CD4-positive, alpha-beta T cell treated with Interleukin-17A for 4 hours (primary cell): ENCODE data around the gene MCM5.
"Not testable (repeated sequence)": the region's sequence is repeated elsewhere in the genome, so short reads cannot be mapped to it uniquely, and the experiment has no call there.

ENCODE experiments used
- DNase-seq: peaks from one replicate; pipeline ENCODE4 v3.0.0-alpha.2; 2020; ENCODE audit warnings: mixed read lengths

MCM5 gene

DNA sequence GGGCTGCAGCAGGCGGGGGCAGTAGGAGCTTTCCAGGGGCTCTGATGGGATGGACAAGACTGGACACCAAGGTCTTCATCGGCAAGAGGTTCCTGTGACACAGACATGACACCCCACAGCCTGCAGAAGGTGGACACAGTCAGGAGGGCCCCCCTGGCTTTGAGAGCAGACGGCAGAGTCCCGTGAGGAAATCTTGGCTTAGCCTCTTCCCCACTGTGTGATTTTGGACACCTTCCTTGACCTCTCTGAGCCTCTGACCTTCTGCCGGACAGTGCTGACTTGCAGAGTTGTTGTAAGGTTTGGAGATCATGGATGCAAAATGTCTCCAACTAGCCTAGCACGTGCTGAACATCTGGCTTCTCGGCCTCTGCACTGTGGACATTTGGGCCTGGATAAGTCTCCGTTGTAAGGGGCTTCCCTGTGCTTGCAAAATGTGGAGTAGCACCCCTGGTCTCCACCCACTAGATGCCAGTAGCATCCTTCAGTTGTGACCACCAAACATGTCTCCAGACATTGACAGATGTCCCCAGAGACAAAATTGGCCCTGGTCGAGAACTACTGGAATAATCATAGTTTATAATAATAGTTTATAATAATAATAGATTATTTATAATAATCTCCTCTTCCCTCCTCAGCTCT, 54.6 kb downstream of the MCM5 start:
- DNase-seq = no peak

DNA sequence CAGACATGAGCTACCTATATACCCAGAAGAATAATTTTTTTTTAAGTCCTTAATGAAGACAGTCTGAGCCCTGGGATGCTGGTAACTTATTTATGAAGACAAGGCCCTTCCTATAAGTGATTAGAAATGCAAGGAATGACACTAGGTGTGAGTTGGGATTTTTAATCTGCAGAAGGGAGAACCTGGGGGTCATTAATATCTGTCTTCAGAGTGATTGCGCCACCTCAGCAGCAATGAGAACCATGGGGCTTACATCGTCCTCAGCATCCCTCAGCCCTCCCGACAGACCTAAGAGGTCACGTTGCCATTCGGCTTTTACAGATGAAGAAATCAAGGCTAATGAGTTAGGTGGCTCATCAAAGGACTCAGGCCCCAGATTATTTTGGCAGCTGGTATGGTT, 55.6 kb downstream of the MCM5 start:
- DNase-seq = no peak

DNA sequence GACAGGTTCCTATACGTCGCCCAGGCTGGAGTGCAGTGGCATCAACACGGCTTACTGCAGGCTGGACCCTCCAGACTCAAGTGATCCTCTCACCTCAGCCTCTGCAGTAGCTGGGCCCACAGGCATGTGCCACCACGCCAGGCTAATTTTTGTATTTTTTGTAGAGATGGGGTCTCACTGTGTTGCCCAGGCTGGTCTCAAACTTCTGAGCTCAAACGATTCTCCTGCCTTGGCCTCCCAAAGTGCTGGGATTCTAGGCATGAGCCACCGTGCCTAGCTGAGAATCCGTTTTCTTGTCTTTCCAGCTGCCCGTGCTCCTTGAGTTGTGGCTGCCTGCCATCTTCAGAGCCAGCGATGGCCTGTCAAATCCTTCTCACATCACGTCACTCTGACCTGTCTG, 56.8 kb downstream of the MCM5 start:
- no peak for DNase-seq

DNA sequence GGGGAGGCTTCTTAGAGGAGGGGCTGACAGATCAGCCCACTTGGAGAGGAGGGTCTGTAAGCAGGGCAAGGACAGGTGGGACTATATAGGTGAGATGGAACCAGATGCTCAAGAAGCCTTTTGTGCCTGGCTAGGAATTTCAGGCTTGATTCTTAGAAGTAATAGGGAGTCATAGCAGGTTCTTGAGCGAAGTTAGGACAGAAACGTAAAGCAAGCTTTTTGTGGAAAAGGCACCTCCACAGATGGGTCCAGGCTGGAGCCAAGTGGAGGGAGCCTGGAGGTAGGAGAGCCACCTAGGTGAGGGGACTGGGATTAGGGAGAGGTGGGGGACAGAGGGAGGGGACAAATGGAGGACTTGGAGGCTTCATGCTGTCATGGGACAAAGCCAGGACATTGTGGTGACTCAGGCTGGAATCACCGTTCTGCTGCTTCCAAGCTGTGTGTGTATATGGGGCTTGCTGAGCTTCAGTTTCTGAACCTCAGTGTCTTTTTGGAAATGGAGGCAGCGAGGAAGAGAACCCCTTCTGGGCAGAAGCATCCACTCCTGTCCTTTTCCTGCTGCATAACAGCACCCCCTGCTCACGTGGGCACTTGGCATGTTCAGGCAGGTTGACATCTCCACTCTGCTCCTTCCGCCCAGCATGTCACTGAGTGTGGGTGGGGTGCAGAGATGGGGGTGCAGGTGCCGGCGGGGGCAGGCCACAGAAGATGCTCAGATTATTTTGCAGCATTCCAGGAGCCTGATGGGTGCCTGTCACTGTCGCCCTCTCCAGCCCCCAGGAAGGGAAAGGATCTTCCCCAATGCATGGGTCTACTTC, 58.0 kb downstream of the MCM5 start:
- DNase-seq = no peak

DNA sequence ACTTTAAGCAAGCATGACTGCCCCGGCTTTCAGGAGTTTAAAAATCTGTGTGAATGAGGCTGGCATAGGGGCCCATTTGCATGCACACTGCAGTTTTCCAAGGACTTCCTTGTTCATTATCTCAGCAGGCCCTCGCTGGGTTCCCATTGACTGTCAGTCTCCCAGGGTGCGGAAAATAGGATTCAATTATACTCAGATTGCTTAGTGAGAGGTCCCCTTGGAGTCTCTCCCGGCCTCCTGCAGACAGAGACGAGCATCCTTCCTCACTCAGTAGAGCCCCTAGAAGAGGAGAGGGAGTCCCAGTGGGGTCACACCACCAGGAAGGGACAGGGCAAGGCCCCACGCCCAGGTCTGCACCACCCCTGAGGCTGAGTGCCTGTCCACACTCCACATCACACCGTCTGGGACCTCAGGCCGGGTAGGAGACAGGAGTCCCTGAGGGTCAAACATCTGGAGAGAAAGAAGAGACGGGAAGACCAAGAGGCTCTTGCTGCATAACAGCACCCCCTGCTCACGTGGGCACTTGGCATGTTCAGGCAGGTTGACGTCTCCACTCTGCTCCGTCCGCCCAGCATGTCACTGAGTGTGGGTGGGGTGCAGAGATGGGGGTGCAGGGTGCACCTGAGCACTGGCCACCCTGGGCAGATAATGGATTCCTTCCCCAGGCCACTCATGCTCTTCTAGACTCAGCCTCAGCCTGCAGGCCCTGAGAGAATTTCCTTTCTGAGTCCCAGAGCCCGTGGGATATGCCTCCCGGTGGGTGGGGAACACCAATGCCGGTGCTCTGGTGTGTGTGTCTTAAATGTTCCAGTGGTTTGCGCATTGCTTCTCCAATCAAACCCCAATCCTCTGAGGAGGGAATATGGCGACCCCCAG, 58.8 kb downstream of the MCM5 start:
- no peak for DNase-seq

DNA sequence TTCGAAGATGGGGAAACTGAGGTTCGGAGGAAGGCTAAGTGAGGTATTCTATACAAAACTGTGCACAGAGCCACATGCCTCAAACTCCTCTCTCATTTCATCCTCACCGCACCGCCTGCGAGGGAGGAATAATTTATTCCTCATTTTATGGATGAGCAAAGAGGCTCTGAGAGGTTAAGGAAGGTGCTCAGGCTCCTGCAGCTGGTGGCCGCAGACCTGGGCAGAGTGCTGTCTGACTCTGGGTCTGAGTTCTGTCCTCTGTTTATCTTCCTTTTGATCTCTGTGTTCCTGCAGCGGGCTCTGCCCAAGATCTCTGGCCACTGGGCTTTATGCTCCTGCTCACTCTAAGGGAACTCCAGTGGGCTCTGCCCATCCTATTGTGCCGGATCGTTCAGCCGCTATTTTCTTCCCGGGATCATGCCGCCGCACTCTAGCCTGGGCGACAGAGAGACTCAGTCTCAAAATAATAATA, 59.5 kb downstream of the MCM5 start:
- no peak for DNase-seq

DNA sequence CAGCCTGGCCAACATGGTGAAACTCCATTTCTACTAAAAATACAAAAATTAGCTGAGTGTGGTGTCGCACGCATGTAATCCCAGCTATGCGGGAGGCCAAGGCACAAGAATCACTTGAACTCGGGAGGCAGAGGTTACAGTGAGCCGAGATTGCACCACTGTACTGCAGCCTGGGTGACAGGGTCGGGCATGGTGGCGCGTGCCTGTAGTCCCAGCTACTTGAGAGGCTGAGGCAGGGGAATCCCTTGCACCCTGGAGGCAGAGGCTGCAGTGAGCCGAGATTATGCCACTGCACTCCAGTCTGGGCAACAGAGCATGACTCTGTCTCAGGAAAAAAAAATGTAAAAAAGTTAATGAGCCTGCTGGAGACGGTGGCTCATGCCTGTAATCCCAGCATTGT, 60.0 kb downstream of the MCM5 start:
- not testable (repeated sequence) for DNase-seq

DNA sequence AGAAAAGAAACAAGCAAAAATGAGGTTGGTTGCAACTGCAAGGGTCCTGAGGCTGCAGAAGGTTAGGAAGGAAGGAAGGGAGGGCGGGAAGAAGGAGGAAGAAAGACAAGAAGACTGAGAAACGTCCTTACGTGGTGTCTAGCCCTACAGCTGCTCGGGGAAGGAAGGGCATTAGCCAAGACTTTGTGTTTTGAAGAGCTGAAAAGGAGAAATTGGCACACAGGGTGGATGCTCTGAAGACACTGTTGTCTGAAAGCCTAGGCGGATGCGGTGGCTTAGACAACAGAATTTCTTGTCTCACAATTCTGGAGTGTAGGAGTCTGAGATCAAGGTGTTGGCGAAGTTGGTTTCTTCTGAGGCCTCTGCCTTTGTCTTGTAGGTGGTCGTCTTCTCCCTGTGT, 60.7 kb downstream of the MCM5 start:
- no peak for DNase-seq

DNA sequence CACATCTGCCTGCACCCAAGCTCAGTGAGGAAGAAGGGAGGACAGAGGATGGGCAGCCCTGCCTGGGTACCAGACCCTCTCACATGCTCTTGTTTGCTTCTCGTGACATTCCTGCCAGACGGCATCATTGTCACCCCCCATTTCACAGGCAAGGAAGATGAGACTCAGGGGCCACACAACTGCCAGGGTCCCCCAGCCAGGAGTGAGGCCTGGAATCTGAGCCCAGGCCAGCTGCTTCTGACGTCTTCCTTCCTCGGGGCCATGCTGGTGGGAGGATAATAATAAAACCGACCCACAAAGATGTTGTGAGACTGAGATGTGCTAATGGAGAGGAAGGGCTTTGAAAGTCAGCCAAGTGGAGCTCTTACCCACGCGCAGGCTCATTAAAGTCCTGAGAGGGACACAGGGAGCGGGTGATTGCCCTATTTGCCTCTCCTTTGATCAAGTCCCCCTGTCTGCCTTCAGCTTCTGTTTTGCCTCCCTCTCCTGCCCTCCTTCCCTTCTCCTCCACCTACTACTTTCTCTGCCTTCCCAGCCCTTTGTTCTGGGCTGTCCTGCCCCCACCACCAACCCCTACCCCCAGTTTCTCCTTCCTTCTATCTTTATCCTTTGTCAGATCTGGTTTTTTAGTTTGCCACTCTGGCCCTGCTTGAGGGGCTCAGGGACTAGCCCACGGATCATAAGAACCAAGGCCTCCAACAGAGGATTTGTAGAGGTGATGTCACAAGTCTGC, 62.7 kb downstream of the MCM5 start:
- no peak for DNase-seq

DNA sequence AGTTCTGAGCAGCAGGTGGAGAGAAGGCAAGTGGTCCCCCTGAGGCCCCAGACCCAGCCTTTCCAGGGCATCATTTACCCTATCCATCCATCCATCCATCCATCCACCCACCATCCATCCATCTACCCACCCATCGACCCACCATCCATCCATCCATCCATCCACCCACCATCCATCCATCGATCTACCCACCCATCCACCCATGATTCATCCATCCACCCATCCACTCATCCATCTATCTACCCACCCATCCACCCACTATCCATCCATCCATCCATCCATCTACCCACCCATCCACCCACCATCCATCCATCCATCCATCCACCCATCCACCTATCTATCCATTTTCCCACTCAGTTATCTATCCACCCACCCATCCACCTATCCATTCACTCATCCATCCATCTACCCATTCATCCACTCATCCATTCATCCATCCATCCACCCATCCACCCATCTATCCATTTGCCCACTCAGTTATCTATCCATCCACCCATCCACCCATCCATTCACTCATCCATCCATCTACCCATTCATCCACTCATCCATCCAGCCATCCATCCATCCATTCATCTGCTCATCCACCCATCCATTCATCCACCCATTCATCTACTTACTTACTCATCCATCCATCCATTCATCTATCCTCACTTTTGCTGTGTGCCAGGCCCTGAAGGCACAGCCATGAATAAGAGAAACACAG, 63.4 kb downstream of the MCM5 start:
- no peak for DNase-seq

DNA sequence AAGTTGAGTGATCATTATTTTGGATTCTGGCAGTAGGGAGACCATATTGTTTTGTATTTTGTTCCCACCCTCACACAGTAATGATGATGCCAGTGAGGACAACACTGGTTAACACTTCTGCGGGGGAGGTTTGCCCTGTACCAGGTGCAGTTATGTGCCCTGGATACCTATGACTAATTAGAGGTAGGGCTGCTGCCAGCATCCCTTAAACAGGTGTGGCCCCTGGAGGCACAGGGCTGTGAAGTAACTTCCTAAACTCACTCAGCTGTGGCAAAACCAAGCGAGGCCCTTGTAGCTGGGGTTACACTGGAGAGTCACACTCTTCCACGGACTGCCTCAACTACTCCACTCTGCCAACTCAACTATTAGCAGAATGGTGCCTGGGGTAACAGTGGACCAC, 64.5 kb downstream of the MCM5 start:
- DNase-seq = no peak

DNA sequence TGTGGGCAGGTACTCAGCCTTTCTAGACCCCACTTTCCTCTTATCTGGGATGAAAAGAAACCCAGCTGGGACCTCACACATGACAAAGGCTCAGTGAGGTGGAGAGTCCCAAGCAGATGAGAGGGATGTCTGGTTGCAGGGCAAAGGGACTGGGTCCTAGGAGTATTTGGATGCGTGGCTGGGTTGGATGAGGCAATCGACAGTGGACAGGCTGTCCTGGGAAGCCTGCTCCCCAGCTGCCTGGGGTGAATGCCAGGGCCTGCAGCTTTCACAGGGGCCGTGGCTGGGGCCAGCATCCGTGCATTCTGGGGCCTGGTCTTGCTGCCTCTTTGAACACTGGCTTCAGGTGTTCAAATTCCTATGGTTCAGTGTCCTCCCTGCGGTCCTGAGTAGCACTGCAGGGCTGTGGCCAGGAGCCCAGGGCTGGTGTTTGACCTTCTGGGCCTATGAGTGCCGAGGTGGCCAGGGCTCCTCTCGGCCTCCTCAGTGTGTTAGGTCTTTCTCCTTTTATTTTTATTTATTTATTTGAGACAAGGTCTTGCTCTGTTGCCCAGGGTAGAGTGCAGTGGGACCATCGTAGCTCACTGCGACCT, 65.3 kb downstream of the MCM5 start:
- DNase-seq = no peak

DNA sequence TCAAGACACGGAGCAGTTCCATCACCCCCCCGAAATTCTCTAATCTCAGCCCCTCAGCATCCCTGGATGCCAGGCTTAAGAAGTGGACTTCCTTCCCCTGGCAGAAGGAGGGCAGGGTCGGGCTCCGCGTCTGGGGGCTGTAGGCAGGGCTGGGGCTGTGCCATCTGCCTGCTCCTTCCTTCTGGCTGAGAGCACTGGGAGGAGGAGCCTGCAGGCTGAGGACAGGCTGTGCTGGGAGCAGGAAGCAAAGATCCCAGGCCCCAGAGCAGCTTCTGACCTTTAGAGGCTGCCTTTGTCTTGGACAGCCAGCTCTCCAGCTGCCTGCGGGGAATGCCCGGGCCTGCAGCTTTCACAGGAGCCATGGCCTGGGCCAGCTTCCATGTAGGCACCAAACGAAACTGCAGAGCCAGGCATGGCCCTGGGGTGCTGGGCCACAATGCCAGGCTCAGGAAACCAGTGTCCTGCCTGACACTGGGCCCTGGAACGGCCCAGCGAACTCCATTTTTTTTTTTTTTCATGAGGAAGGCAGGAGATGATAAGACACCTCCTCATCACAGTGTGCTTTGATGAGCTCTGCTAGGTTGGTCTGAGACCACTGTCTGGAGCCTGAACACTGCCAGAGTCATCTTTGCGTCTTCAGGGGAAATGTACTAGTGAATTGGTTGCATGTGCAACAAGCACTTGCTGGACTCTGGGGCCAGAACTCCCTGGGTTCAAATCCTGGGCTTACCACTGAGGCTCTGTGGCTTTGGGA, 67.9 kb downstream of the MCM5 start:
- DNase-seq = no peak

DNA sequence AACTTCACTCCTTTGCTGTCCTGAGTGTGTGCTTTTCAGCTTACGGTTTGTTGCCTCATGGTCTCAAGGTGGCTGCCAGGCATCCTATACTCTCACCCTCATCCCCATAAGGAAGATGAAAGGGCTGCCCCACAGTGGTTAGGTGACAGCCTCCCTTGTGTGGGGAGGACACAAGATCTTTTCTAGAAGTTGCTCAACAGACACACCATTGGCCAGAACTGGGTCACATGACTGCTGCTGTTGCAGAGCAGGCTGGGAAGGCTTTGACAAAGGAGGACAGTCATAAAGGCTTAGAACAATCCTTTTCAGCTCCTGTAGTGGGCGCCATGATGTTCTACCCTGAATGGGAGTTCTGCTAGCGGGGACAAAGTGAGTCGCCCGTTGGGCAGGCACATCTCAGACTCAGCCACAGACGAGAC, 71.0 kb downstream of the MCM5 start:
- DNase-seq = no peak

DNA sequence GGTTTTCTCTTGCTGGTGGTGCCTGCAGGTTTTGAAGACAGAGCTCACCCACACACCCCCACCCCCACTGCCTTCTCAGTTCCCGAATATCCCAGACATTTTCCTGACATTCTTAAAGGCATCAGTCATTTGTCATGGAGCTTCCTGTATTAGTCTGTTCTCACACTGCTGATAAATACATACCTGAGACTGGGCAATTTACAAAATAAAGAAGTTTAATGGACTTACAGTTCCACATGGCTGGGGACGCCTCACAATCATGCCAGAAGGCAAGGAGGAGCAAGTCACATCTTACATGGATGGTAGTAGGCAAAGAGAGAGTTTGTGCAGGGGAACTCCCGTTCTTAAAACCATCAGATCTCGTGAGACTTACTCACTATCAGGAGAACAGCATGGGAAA, 71.6 kb downstream of the MCM5 start:
- DNase-seq = not testable (repeated sequence)

DNA sequence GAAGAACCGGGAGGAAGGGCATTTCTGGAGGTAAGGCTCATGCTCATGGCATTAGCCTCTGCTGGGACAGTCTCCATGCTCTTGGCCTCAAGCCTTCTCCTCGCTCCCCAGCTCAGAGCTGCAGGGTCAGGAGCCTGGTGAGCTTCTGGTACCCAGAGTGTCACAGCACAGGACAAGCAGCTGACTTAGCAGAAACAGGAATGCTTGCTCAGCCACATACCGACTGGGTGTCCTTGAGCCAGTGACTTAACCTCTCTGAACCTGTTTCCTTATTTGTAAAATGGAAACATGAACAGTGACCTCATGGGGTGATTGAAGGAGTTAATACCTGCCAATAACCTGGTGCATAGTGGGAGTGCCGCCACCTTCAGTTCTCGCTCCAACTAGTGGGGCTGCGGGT, 72.5 kb downstream of the MCM5 start:
- no peak for DNase-seq

DNA sequence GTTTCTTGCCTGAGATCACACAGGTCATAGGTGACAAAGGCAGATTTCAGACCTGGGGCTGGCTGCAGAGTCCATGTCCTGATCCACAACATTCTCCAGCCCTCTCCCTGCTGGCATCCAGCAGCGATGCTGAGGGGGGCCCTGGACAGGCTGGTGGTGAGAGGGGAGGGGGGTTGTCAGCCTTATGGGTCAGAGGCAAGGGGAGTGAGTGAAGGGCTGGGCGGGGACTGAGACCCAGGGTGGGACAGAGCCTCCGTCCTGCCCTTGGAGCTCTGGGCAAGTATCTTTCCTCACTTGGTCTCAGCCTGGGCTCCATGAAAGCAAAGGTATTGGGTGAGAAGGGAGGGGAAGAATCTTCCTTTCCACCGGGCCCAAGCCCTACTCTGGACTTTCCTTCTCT, 74.0 kb downstream of the MCM5 start:
- no peak for DNase-seq
